ENCODE measurements around the gene TRMT11. TPM values are rescaled to one million over a fixed set of nuclear protein-coding genes. Genes with fewer than 3 reads are reported as not detected.

The TRMT11 gene
- total and polyA plus RNA-seq, 2 of the 8 experiments (the other 6 are each of a cell fraction or from before 2014, with no cell fraction given), result 19.7 to 32.4 TPM

DNA sequence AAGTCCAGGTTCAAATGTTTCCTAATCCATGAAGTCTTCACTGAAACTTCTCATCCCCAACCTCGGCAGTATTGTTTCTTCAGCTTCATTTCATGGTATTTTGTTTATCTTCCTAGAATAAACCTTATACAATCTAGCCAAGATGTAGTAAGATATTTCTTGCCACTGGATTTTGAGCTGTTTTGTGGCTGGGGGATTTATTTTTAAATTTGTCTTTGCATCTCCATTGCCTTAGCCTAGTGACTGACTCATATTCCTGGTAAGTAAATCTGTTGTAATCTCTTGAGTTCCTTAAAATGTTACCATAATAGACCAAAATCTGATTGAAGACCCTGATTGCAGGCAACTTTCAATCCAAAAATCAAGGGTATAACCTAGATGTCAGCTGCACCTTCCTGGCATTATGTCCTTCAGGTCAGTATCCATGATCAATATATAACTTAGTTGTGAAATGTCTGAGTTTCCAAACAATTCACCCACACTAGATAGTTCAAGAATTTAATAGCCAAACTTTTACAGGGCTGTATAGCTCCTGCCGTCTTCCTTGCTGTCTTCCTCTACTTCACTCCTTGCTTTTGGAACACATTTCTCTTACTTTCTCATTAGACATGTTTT is 4.7 kb upstream of the TRMT11 start:
- Histone ChIP-seq H3K4ac (replicated peaks; ENCODE audit: insufficient read length, low read depth, low read length) (no peak overlapping the region), H4K5ac (ENCODE audit: insufficient read length, low read depth, low read length) (no peak overlapping the region), H3K9ac (replicated peaks in 1 of 4; ENCODE audit: extremely low read depth in 1 of 4, low read depth in 3 of 4, low read length in 3 of 4) (no peak overlapping the region), H2BK20ac (ENCODE audit: low read length) (no peak overlapping the region), H3K79me2 (ENCODE audit: control insufficient read depth in 1 of 2, insufficient read depth in 2 of 2, low read length in 2 of 2) (peaks cover 0 to 10% of the 10 kb centered on the region in 2 experiments; a peak in 2 of 4 replicates), H2BK12ac (ENCODE audit: low read depth, low read length) (no peak overlapping the region), H3K23me2 (ENCODE audit: low read depth, low read length) (peaks cover 2% of the 10 kb centered on the region; the same call in 1 of the 2 replicates), H3K27me3 (replicated peaks in 1 of 4; ENCODE audit: control insufficient read depth in 3 of 4, extremely low read depth in 1 of 4, insufficient read depth in 3 of 4, low read length in 3 of 4) (no peaks in the 10 kb centered on the region), H3K4me1 (replicated peaks in 1 of 4; ENCODE audit: control insufficient read depth in 3 of 4, insufficient read depth in 4 of 4, low read length in 3 of 4) (peaks cover 0 to 4% (median 1%) of the 10 kb centered on the region in 4 experiments; a peak in 2 of 7 replicates), H4K20me1 (replicated peaks in 1 of 2; ENCODE audit: control insufficient read depth in 1 of 2, insufficient read depth in 2 of 2, low read length in 2 of 2) (no peaks in the 10 kb centered on the region), H3K27ac (ENCODE audit: low read depth, low read length) (no peak overlapping the region), H2BK5ac (ENCODE audit: low read depth, low read length) (no peak overlapping the region), H3K18ac (ENCODE audit: extremely low read depth, low read length) (no peak overlapping the region), H3K79me1 (ENCODE audit: low read depth, low read length) (no peaks in the 10 kb centered on the region), H2BK15ac (ENCODE audit: low read length) (no peak overlapping the region), H3K4me3 (ENCODE audit: extremely low read depth in 1 of 4, insufficient read depth in 2 of 4, low read depth in 3 of 4, low read length in 4 of 4) (no peak overlapping the region), H3K23ac (ENCODE audit: insufficient read length) (no peak overlapping the region), H2AK5ac (ENCODE audit: low read depth, low read length) (no peak overlapping the region), H3K9me3 (ENCODE audit: insufficient read depth in 2 of 2, low read depth in 1 of 2, low read length in 1 of 2) (no peaks in the 10 kb centered on the region), H3K36me3 (ENCODE audit: control insufficient read depth in 2 of 4, insufficient read depth in 4 of 4, low read length in 3 of 4) (no peaks in the 10 kb centered on the region), H2AFZ (ENCODE audit: low read length) (no peak overlapping the region), H3K14ac (ENCODE audit: insufficient read length) (no peak overlapping the region), H3K56ac (replicated peaks; ENCODE audit: insufficient read length, low read depth, low read length) (no peak overlapping the region), H4K91ac (replicated peaks; ENCODE audit: insufficient read length, low read length) (no peak overlapping the region), H2BK120ac (replicated peaks; ENCODE audit: low read depth, low read length) (no peak overlapping the region), H3K4me2 (ENCODE audit: insufficient read depth in 1 of 2, low read depth in 2 of 2, low read length in 2 of 2) (no peak overlapping the region), H4K8ac (ENCODE audit: extremely low read depth, insufficient read depth, low read length) (no peak overlapping the region)
- TF ChIP-seq HDAC6 (IDR thresholded peaks at IDR 0.05; ENCODE audit: low read depth, low read length), result no peak
- no peak for TF ChIP-seq CBX5 (IDR thresholded peaks at IDR 0.05; ENCODE audit: low read depth, low read length)
- no peak for TF ChIP-seq JUN (IDR thresholded peaks at IDR 0.05; ENCODE audit: low read depth, low read length)
- TF ChIP-seq JUND (IDR thresholded peaks at IDR 0.05; ENCODE audit: low read length), result no peak
- TF ChIP-seq SAP30 (IDR thresholded peaks at IDR 0.05; ENCODE audit: insufficient read depth, insufficient replicate concordance, low read length), result no peak
- TF ChIP-seq TAF7 (optimal IDR thresholded peaks at IDR 0.05; ENCODE audit: borderline replicate concordance, low read depth, low read length), result no peak
- no peak for TF ChIP-seq BRCA1 (IDR thresholded peaks at IDR 0.05; ENCODE audit: low read depth, low read length)
- no peak for TF ChIP-seq YY1 (IDR thresholded peaks at IDR 0.05; ENCODE audit: low read depth, low read length)
- no peak for TF ChIP-seq RAD21 (IDR thresholded peaks at IDR 0.05 in 1 of 2, conservative IDR thresholded peaks at IDR 0.05 in 1 of 2; ENCODE audit: low read depth in 2 of 2, low read length in 2 of 2)
- TF ChIP-seq SIRT6 (IDR thresholded peaks at IDR 0.05; ENCODE audit: low read length), result no peak
- FAIRE-seq (no peak), DNase-seq (ENCODE audit: low read depth in 1 of 2, low spot score in 2 of 2) (no peak)
- POLR2A ChIA-PET (ENCODE audit: partially characterized antibody), result no interaction called here
- WGBS, 2 experiments (ENCODE audit: extremely low coverage in 1 of 2, insufficient coverage in 1 of 2, insufficient read length in 1 of 2, insufficient replicate concordance in 2 of 2, low coverage in 1 of 2, low lambda C conversion rate in 2 of 2, missing lambda C conversion rate in 1 of 2), result 88% methylated on average over 2 of the region's 2 CpGs; no CpG with 5 or more reads in 1 of the 2 experiments
- CTCF ChIA-PET (ENCODE audit: partially characterized antibody), result interaction anchor here (1.2 kb wide), 1 partner anchor 29 kb away, joined by 3 read pairs; no protein-coding TSS in a partner anchor
